ENCODE results near the gene TTC21B.

- TF ChIP-seq CTCF (conservative IDR thresholded peaks at IDR 0.05 in 1 of 2, IDR thresholded peaks at IDR 0.05 in 1 of 2; ENCODE audit: extremely low read depth in 1 of 2, insufficient read depth in 1 of 2, low read depth in 1 of 2, low read length in 2 of 2) = no peak
- TF ChIP-seq EZH2 (IDR thresholded peaks at IDR 0.05; ENCODE audit: borderline replicate concordance, low read length) = no peak
These were observed 800 bp downstream of the TTC21B start for GRCh38 chr2:165952741-165953211.
